ENCODE data around the gene PLCE1. TPM values are rescaled to one million over a fixed set of nuclear protein-coding genes. Genes with fewer than 3 reads are reported as not detected.
"Not testable (repeated sequence)": the region's sequence is repeated elsewhere in the genome, so short reads cannot be mapped to it uniquely, and the experiment has no call there.

Gene PLCE1
- total and polyA plus RNA-seq, 4 donors: 1.5 to 15.7 (median 5.2) TPM

- Histone ChIP-seq H3K36me3 (ENCODE audit: control insufficient read depth in 4 of 4, insufficient read depth in 4 of 4, low read length in 4 of 4) (no peaks in the 10 kb centered on the region), H3K9ac (ENCODE audit: insufficient read depth in 1 of 2, low read length in 2 of 2) (no peak overlapping the region), H3K27ac (ENCODE audit: low read depth in 1 of 2, low read length in 1 of 2) (no peak overlapping the region), H3K4me1 (ENCODE audit: control insufficient read depth in 5 of 5, insufficient read depth in 5 of 5, low read length in 5 of 5) (no peaks in the 10 kb centered on the region), H3K9me3 (ENCODE audit: control insufficient read depth in 4 of 4, insufficient read depth in 3 of 4, low read length in 3 of 4) (no peaks in the 10 kb centered on the region), H3K27me3 (ENCODE audit: control insufficient read depth in 3 of 3, insufficient read depth in 3 of 3, low read length in 2 of 3) (no peaks in the 10 kb centered on the region), H3K4me3 (no peak overlapping the region)
- DNase-seq: no peak
- WGBS, 2 donors: 94 to 97% methylated on average over 6 of the region's 6 CpGs
- ATAC-seq (ENCODE audit: insufficient read depth, low FRiP score): no peak
- no peak for TF ChIP-seq CTCF (IDR thresholded peaks at IDR 0.05; ENCODE audit: control extremely low read depth, extremely low read depth)
Measured at GRCh38 chr10:93958834-93959233, 34.9 kb upstream of the PLCE1 start.

- WGBS, 2 donors: 97 to 98% methylated on average over 7 of the region's 7 CpGs
- not testable (repeated sequence) for DNase-seq; H3K36me3 ChIP-seq (ENCODE audit: control insufficient read depth in 4 of 4, insufficient read depth in 4 of 4, low read length in 4 of 4); H3K9me3 ChIP-seq (ENCODE audit: control insufficient read depth in 4 of 4, insufficient read depth in 3 of 4, low read length in 3 of 4); H3K27ac ChIP-seq (ENCODE audit: low read depth in 1 of 2, low read length in 1 of 2); H3K4me1 ChIP-seq (ENCODE audit: control insufficient read depth in 5 of 5, insufficient read depth in 5 of 5, low read length in 5 of 5); H3K9ac ChIP-seq (ENCODE audit: insufficient read depth in 1 of 2, low read length in 2 of 2); ATAC-seq (ENCODE audit: insufficient read depth, low FRiP score); H3K27me3 ChIP-seq (ENCODE audit: control insufficient read depth in 3 of 3, insufficient read depth in 3 of 3, low read length in 2 of 3); H3K4me3 ChIP-seq
Measured at GRCh38 chr10:93960988-93961387, 32.7 kb upstream of the PLCE1 start.

- 88 to 94% methylated on average over 1 of the region's 1 CpG for WGBS, 2 donors
- H3K9me3 ChIP-seq (ENCODE audit: control insufficient read depth in 4 of 4, insufficient read depth in 3 of 4, low read length in 3 of 4): no peaks in the 10 kb centered on the region
- H3K4me3 ChIP-seq: no peak overlapping the region
Measured at GRCh38 chr10:93962973-93963372, 30.8 kb upstream of the PLCE1 start.

GRCh38 chr10:93963434-93963833 is 30.3 kb upstream of the PLCE1 start:
- ATAC-seq (ENCODE audit: insufficient read depth, low FRiP score): no peak
- H3K4me1 ChIP-seq (ENCODE audit: control insufficient read depth in 5 of 5, insufficient read depth in 5 of 5, low read length in 5 of 5): no peaks in the 10 kb centered on the region
- H3K9ac ChIP-seq (ENCODE audit: insufficient read depth in 1 of 2, low read length in 2 of 2): no peak overlapping the region
- no peak for DNase-seq
- H3K9me3 ChIP-seq (ENCODE audit: control insufficient read depth in 4 of 4, insufficient read depth in 3 of 4, low read length in 3 of 4): no peaks in the 10 kb centered on the region
- no peaks in the 10 kb centered on the region for H3K36me3 ChIP-seq (ENCODE audit: control insufficient read depth in 4 of 4, insufficient read depth in 4 of 4, low read length in 4 of 4)
- no peaks in the 10 kb centered on the region for H3K27me3 ChIP-seq (ENCODE audit: control insufficient read depth in 3 of 3, insufficient read depth in 3 of 3, low read length in 2 of 3)
- H3K4me3 ChIP-seq: no peak overlapping the region
- 94 to 95% methylated on average over 5 of the region's 5 CpGs for WGBS, 2 donors
- no peak overlapping the region for H3K27ac ChIP-seq (ENCODE audit: low read depth in 1 of 2, low read length in 1 of 2)
- TF ChIP-seq CTCF (IDR thresholded peaks at IDR 0.05; ENCODE audit: control extremely low read depth, extremely low read depth): no peak

More at GRCh38 chr10:93962973-93963372, 30.8 kb upstream of the PLCE1 start:
- H3K4me1 ChIP-seq (ENCODE audit: control insufficient read depth in 5 of 5, insufficient read depth in 5 of 5, low read length in 5 of 5): no peaks in the 10 kb centered on the region
- ATAC-seq (ENCODE audit: insufficient read depth, low FRiP score): no peak
- DNase-seq: no peak
- H3K36me3 ChIP-seq (ENCODE audit: control insufficient read depth in 4 of 4, insufficient read depth in 4 of 4, low read length in 4 of 4): no peaks in the 10 kb centered on the region
- H3K27ac ChIP-seq (ENCODE audit: low read depth in 1 of 2, low read length in 1 of 2): no peak overlapping the region
- no peaks in the 10 kb centered on the region for H3K27me3 ChIP-seq (ENCODE audit: control insufficient read depth in 3 of 3, insufficient read depth in 3 of 3, low read length in 2 of 3)
- no peak overlapping the region for H3K9ac ChIP-seq (ENCODE audit: insufficient read depth in 1 of 2, low read length in 2 of 2)
- no peak for TF ChIP-seq CTCF (IDR thresholded peaks at IDR 0.05; ENCODE audit: control extremely low read depth, extremely low read depth)

Data from lung (tissue), 12 donors.